ENCODE data around the gene TXN.
"Not testable (repeated sequence)": the region's sequence is repeated elsewhere in the genome, so short reads cannot be mapped to it uniquely, and the experiment has no call there.

The TXN gene

GRCh38 chr9:110257956-110258355 is 1.6 kb upstream of the TXN start:
- in situ Hi-C loops (cut with MboI; ENCODE audit: low sequenced_read_pairs), result no loop called here

- in situ Hi-C loops (cut with MboI; ENCODE audit: low sequenced_read_pairs), result no loop called here
Observed at GRCh38 chr9:110257097-110257841, 962 bp upstream of the TXN start.

- in situ Hi-C loops (cut with MboI; ENCODE audit: low sequenced_read_pairs), result no loop called here
Observed at GRCh38 chr9:110255463-110256379, 586 bp downstream of the TXN start.

- in situ Hi-C loops (cut with MboI; ENCODE audit: low sequenced_read_pairs), result no loop called here
Observed at GRCh38 chr9:110255034-110255462, 1.3 kb downstream of the TXN start.

GRCh38 chr9:110254500-110254899 is 1.8 kb downstream of the TXN start:
- in situ Hi-C loops (cut with MboI; ENCODE audit: low sequenced_read_pairs), result no loop called here

GRCh38 chr9:110252509-110253139 is 3.7 kb downstream of the TXN start:
- in situ Hi-C loops (cut with MboI; ENCODE audit: low sequenced_read_pairs), result no loop called here

GRCh38 chr9:110251770-110252169 is 4.5 kb downstream of the TXN start:
- in situ Hi-C loops (cut with MboI; ENCODE audit: low sequenced_read_pairs), result not testable (repeated sequence)

GRCh38 chr9:110251212-110251611 is 5.1 kb downstream of the TXN start:
- in situ Hi-C loops (cut with MboI; ENCODE audit: low sequenced_read_pairs), result no loop called here

- in situ Hi-C loops (cut with MboI; ENCODE audit: low sequenced_read_pairs), result no loop called here
Observed at GRCh38 chr9:110249603-110250002, 6.7 kb downstream of the TXN start.

GRCh38 chr9:110248361-110248760 is 7.9 kb downstream of the TXN start:
- in situ Hi-C loops (cut with MboI; ENCODE audit: low sequenced_read_pairs), result no loop called here

- in situ Hi-C loops (cut with MboI; ENCODE audit: low sequenced_read_pairs), result no loop called here
Observed at GRCh38 chr9:110246214-110246613, 10.1 kb downstream of the TXN start.

GRCh38 chr9:110244616-110245015 is 11.7 kb downstream of the TXN start:
- in situ Hi-C loops (cut with MboI; ENCODE audit: low sequenced_read_pairs), result no loop called here

GRCh38 chr9:110241858-110242321 is 14.4 kb downstream of the TXN start:
- in situ Hi-C loops (cut with MboI; ENCODE audit: low sequenced_read_pairs), result no loop called here

- in situ Hi-C loops (cut with MboI; ENCODE audit: low sequenced_read_pairs), result no loop called here
Observed at GRCh38 chr9:110241260-110241857, 14.9 kb downstream of the TXN start.

- in situ Hi-C loops (cut with MboI; ENCODE audit: low sequenced_read_pairs), result no loop called here
Observed at GRCh38 chr9:110240198-110240597, 16.1 kb downstream of the TXN start.

- in situ Hi-C loops (cut with MboI; ENCODE audit: low sequenced_read_pairs), result no loop called here
Observed at GRCh38 chr9:110228321-110228720, 28.0 kb downstream of the TXN start.

GRCh38 chr9:110224583-110224982 is 31.7 kb downstream of the TXN start:
- in situ Hi-C loops (cut with MboI; ENCODE audit: low sequenced_read_pairs), result no loop called here

- in situ Hi-C loops (cut with MboI; ENCODE audit: low sequenced_read_pairs), result no loop called here
Observed at GRCh38 chr9:110220809-110221208, 35.5 kb downstream of the TXN start.

GRCh38 chr9:110217656-110218099 is 38.6 kb downstream of the TXN start:
- in situ Hi-C loops (cut with MboI; ENCODE audit: low sequenced_read_pairs), result no loop called here

GRCh38 chr9:110214586-110215355 is 41.5 kb downstream of the TXN start:
- in situ Hi-C loops (cut with MboI; ENCODE audit: low sequenced_read_pairs), result no loop called here
